Measurements from ENCODE around the gene WARS2.

WARS2 gene

GRCh38 chr1:119006406-119007279 lies 133.8 kb downstream of the WARS2 start:
- peaks cover 9% of the 10 kb centered on the region for H3K4me1 Mint-ChIP-seq
- peaks cover 64% of the 10 kb centered on the region for H3K27me3 Mint-ChIP-seq
- H3K4me3 Mint-ChIP-seq, result no peak overlapping the region
- peak overlapping the region; percentile 30 for H3K27ac Mint-ChIP-seq
- peaks cover 7% of the 10 kb centered on the region for H3K36me3 Mint-ChIP-seq
- peaks cover 25% of the 10 kb centered on the region for H3K9me3 Mint-ChIP-seq

- H3K27me3 Mint-ChIP-seq, result peaks cover 61% of the 10 kb centered on the region
- H3K27ac Mint-ChIP-seq, result no peak overlapping the region
- H3K9me3 Mint-ChIP-seq, result peaks cover 25% of the 10 kb centered on the region
- H3K36me3 Mint-ChIP-seq, result peaks cover 7% of the 10 kb centered on the region
- peaks cover 9% of the 10 kb centered on the region for H3K4me1 Mint-ChIP-seq
- H3K4me3 Mint-ChIP-seq, result no peak overlapping the region
These were observed 134.6 kb downstream of the WARS2 start for GRCh38 chr1:119005724-119006405.

GRCh38 chr1:119004781-119005180 lies 135.7 kb downstream of the WARS2 start:
- Mint-ChIP-seq H3K4me3 (no peak overlapping the region), H3K9me3 (peaks cover 17% of the 10 kb centered on the region), H3K4me1 (peaks cover 9% of the 10 kb centered on the region), H3K36me3 (peaks cover 7% of the 10 kb centered on the region), H3K27ac (no peak overlapping the region), H3K27me3 (peaks cover 63% of the 10 kb centered on the region)

GRCh38 chr1:119004129-119004527 lies 136.3 kb downstream of the WARS2 start:
- Mint-ChIP-seq H3K4me3 (no peak overlapping the region), H3K9me3 (peaks cover 12% of the 10 kb centered on the region), H3K27me3 (peaks cover 64% of the 10 kb centered on the region), H3K27ac (no peak overlapping the region), H3K4me1 (peaks cover 8% of the 10 kb centered on the region), H3K36me3 (peaks cover 7% of the 10 kb centered on the region)

- peaks cover 6% of the 10 kb centered on the region for H3K9me3 Mint-ChIP-seq
- peaks cover 5% of the 10 kb centered on the region for H3K36me3 Mint-ChIP-seq
- peaks cover 64% of the 10 kb centered on the region for H3K27me3 Mint-ChIP-seq
- peaks cover 2% of the 10 kb centered on the region for H3K4me1 Mint-ChIP-seq
- no peak overlapping the region for H3K4me3 Mint-ChIP-seq
- no peak overlapping the region for H3K27ac Mint-ChIP-seq
These were observed 136.9 kb downstream of the WARS2 start for GRCh38 chr1:119003413-119004128.

- no peaks in the 10 kb centered on the region for H3K4me1 Mint-ChIP-seq
- no peak overlapping the region for H3K4me3 Mint-ChIP-seq
- H3K27ac Mint-ChIP-seq, result no peak overlapping the region
- H3K9me3 Mint-ChIP-seq, result peaks cover 4% of the 10 kb centered on the region
- peaks cover 3% of the 10 kb centered on the region for H3K36me3 Mint-ChIP-seq
- peaks cover 68% of the 10 kb centered on the region for H3K27me3 Mint-ChIP-seq
These were observed 138.3 kb downstream of the WARS2 start for GRCh38 chr1:119002028-119002686.

GRCh38 chr1:119001181-119002027 lies 139.0 kb downstream of the WARS2 start:
- peaks cover 72% of the 10 kb centered on the region for H3K27me3 Mint-ChIP-seq
- H3K4me3 Mint-ChIP-seq, result no peak overlapping the region
- H3K36me3 Mint-ChIP-seq, result peaks cover 3% of the 10 kb centered on the region
- no peaks in the 10 kb centered on the region for H3K4me1 Mint-ChIP-seq
- H3K9me3 Mint-ChIP-seq, result peaks cover 4% of the 10 kb centered on the region
- H3K27ac Mint-ChIP-seq, result no peak overlapping the region

GRCh38 chr1:119000371-119001180 lies 139.9 kb downstream of the WARS2 start:
- Mint-ChIP-seq H3K9me3 (peaks cover 4% of the 10 kb centered on the region), H3K4me3 (no peak overlapping the region), H3K4me1 (no peaks in the 10 kb centered on the region), H3K36me3 (peaks cover under 1% of the 10 kb centered on the region), H3K27me3 (peaks cover 69% of the 10 kb centered on the region), H3K27ac (no peak overlapping the region)

- peaks cover 4% of the 10 kb centered on the region for H3K9me3 Mint-ChIP-seq
- no peak overlapping the region for H3K27ac Mint-ChIP-seq
- H3K27me3 Mint-ChIP-seq, result peaks cover 72% of the 10 kb centered on the region
- H3K4me3 Mint-ChIP-seq, result no peak overlapping the region
- H3K36me3 Mint-ChIP-seq, result no peaks in the 10 kb centered on the region
- H3K4me1 Mint-ChIP-seq, result no peaks in the 10 kb centered on the region
These were observed 140.9 kb downstream of the WARS2 start for GRCh38 chr1:118999348-119000071.

- H3K4me3 Mint-ChIP-seq, result no peak overlapping the region
- peaks cover 3% of the 10 kb centered on the region for H3K9me3 Mint-ChIP-seq
- H3K27ac Mint-ChIP-seq, result no peak overlapping the region
- no peaks in the 10 kb centered on the region for H3K36me3 Mint-ChIP-seq
- H3K27me3 Mint-ChIP-seq, result peaks cover 71% of the 10 kb centered on the region
- H3K4me1 Mint-ChIP-seq, result no peaks in the 10 kb centered on the region
These were observed 142.3 kb downstream of the WARS2 start for GRCh38 chr1:118998171-118998570.

GRCh38 chr1:118997225-118997624 lies 143.2 kb downstream of the WARS2 start:
- peaks cover 2% of the 10 kb centered on the region for H3K4me1 Mint-ChIP-seq
- no peak overlapping the region for H3K27ac Mint-ChIP-seq
- peaks cover 3% of the 10 kb centered on the region for H3K9me3 Mint-ChIP-seq
- H3K36me3 Mint-ChIP-seq, result peaks cover 2% of the 10 kb centered on the region
- no peak overlapping the region for H3K4me3 Mint-ChIP-seq
- H3K27me3 Mint-ChIP-seq, result peaks cover 65% of the 10 kb centered on the region

GRCh38 chr1:118995312-118996016 lies 145.0 kb downstream of the WARS2 start:
- H3K9me3 Mint-ChIP-seq, result peaks cover 10% of the 10 kb centered on the region
- H3K27me3 Mint-ChIP-seq, result peaks cover 72% of the 10 kb centered on the region
- peaks cover 4% of the 10 kb centered on the region for H3K4me1 Mint-ChIP-seq
- peaks cover 2% of the 10 kb centered on the region for H3K36me3 Mint-ChIP-seq
- no peak overlapping the region for H3K27ac Mint-ChIP-seq
- H3K4me3 Mint-ChIP-seq, result no peak overlapping the region

- peaks cover 72% of the 10 kb centered on the region for H3K27me3 Mint-ChIP-seq
- no peak overlapping the region for H3K27ac Mint-ChIP-seq
These were observed 146.8 kb downstream of the WARS2 start for GRCh38 chr1:118993700-118994026.

More at GRCh38 chr1:118993700-118994026, 146.8 kb downstream of the WARS2 start:
- Mint-ChIP-seq H3K4me3 (no peak overlapping the region), H3K36me3 (peaks cover 2% of the 10 kb centered on the region), H3K9me3 (peaks cover 10% of the 10 kb centered on the region), H3K4me1 (peaks cover 4% of the 10 kb centered on the region)

Measured in activated naive CD4-positive, alpha-beta T cell treated with anti-CD3 and anti-CD28 coated beads, Interleukin-2, amount 50 U/mL, for 24 hours (primary cell).